Measurements from ENCODE around the gene TMEM178B.

TMEM178B gene

DNA sequence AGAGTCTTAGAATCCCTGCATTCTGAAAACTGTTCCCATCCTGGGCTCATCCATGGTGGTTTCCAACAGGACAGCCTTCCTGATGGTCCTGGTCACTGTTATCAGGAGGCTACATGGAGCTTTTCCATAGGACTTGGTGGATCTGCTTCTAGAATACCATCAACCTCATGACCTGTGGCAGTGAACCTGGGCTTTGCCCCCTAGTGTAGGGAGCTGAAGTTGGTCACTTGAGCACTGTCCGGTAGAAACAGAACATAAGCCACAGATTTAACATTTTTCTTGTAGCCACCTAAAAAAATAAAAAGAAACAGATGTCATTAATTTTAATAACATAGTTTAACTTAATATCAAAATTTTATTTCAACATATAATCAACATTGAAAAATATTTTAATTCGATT, 165.8 kb downstream of the TMEM178B start:
- H3K4me3 ChIP-seq: no peak overlapping the region
- no peaks in the 10 kb centered on the region for H3K9me3 ChIP-seq (ENCODE audit: low read depth, low read length)
- TF ChIP-seq FOXP2 (optimal IDR thresholded peaks at IDR 0.05; ENCODE audit: control extremely low read depth, extremely low read length, insufficient read depth): no peak
- no peak for TF ChIP-seq POLR2AphosphoS5 (IDR thresholded peaks at IDR 0.05; ENCODE audit: borderline replicate concordance, low read depth, low read length)
- no peak for TF ChIP-seq EZH2 (IDR thresholded peaks at IDR 0.05)
- no peaks in the 10 kb centered on the region for H3K36me3 ChIP-seq (ENCODE audit: insufficient read depth, low read length)
- H3K27ac ChIP-seq: no peak overlapping the region
- DNase-seq (ENCODE audit: low read depth, low spot score): no peak
- H3K9ac ChIP-seq (ENCODE audit: insufficient read length): no peak overlapping the region

DNA sequence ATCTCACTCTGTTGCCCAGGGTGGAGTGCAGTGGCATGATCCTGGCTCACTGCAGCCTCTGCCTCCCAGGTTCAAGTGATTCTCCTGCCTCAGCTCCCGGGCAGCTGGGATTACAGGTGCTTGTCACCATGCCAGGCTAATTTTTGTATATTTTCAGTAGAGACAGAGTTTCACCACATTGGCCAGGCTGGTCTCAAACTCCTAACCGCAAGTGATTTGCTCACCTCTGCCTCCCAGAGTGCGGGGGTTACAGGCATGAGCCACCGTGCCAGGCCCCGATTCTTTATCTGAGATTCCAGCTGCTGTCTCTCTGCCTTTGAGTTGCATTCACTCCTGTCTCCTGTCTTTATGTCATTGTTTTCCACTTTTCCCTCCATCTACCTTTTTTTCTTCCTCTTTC, 168.7 kb downstream of the TMEM178B start:
- no peak for TF ChIP-seq POLR2AphosphoS5 (IDR thresholded peaks at IDR 0.05; ENCODE audit: borderline replicate concordance, low read depth, low read length)
- no peak for TF ChIP-seq FOXP2 (optimal IDR thresholded peaks at IDR 0.05; ENCODE audit: control extremely low read depth, extremely low read length, insufficient read depth)
- no peak for TF ChIP-seq EZH2 (IDR thresholded peaks at IDR 0.05)
- no peaks in the 10 kb centered on the region for H3K36me3 ChIP-seq (ENCODE audit: insufficient read depth, low read length)
- no peak overlapping the region for H3K27ac ChIP-seq
- no peak overlapping the region for H3K9ac ChIP-seq (ENCODE audit: insufficient read length)
- no peak overlapping the region for H3K4me3 ChIP-seq
- no peak for DNase-seq (ENCODE audit: low read depth, low spot score)
- H3K9me3 ChIP-seq (ENCODE audit: low read depth, low read length): no peaks in the 10 kb centered on the region

DNA sequence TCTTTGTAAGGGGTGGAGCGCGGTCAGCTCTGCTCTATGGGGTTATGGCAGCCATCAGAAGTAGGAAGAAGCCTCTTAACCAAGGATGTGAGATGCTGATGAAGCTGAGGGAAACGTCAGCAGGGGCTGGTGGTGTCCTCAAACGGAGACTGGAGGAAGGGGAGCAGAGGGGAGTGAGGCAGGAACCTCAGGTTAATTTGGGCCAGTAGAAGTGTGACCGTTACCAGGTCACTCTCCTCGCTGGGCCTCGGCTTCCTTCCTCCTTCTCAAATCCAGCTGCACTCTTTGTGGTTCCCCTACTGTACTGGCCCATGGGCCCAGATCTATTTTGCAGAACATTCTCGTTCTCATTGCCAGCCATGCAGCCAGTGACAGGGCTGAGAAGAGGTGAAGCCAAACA, 169.5 kb downstream of the TMEM178B start:
- H3K27ac ChIP-seq: no peak overlapping the region
- no peak overlapping the region for H3K9ac ChIP-seq (ENCODE audit: insufficient read length)
- DNase-seq (ENCODE audit: low read depth, low spot score): no peak
- no peaks in the 10 kb centered on the region for H3K36me3 ChIP-seq (ENCODE audit: insufficient read depth, low read length)
- TF ChIP-seq FOXP2 (optimal IDR thresholded peaks at IDR 0.05; ENCODE audit: control extremely low read depth, extremely low read length, insufficient read depth) (no peak), POLR2AphosphoS5 (IDR thresholded peaks at IDR 0.05; ENCODE audit: borderline replicate concordance, low read depth, low read length) (no peak), EZH2 (IDR thresholded peaks at IDR 0.05) (no peak)
- H3K9me3 ChIP-seq (ENCODE audit: low read depth, low read length): no peaks in the 10 kb centered on the region
- H3K4me3 ChIP-seq: no peak overlapping the region

DNA sequence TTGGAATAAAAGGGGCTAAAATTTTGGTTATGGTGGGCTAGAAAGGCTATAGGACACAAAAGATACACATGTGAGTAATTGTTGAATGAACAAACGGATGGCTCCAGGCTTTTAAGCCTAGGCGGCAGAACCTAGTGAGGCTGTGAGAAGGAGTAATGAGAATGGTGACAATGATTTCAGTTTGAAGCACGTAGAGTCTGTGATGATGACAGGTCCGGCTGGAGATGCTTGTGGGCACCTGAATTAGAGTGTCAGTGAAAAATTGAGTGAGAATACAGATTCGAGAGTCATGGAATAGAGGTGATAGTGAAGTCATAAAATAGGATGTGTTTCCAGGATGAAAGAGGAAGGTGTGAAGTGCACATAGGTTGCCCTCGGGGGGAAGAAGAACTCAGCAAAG, 170.6 kb downstream of the TMEM178B start:
- no peak for DNase-seq (ENCODE audit: low read depth, low spot score)
- Histone ChIP-seq H3K27ac (no peak overlapping the region), H3K36me3 (ENCODE audit: insufficient read depth, low read length) (no peaks in the 10 kb centered on the region), H3K9ac (ENCODE audit: insufficient read length) (no peak overlapping the region), H3K4me3 (no peak overlapping the region), H3K9me3 (ENCODE audit: low read depth, low read length) (no peaks in the 10 kb centered on the region)
- TF ChIP-seq POLR2AphosphoS5 (IDR thresholded peaks at IDR 0.05; ENCODE audit: borderline replicate concordance, low read depth, low read length): no peak
- TF ChIP-seq EZH2 (IDR thresholded peaks at IDR 0.05): no peak
- no peak for TF ChIP-seq FOXP2 (optimal IDR thresholded peaks at IDR 0.05; ENCODE audit: control extremely low read depth, extremely low read length, insufficient read depth)

DNA sequence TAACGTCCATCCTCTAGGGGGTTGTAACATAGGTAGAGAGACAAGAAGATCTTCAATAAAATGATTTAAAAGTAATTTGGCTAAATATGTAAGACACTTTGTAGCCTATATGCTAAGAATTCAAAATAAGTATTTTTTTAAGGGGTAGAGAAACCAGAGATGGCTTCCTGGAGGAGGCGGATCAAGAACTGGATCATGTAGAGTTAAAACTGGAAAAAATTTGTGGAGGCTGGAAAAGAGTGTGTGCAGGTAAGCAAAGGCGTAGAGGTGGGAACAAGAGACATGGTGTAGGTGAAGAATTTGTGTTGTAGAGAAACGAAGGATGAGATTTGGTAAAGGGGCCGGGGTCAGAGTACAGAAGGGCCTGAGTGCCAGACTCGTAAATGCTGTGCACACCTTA, 172.6 kb downstream of the TMEM178B start:
- H3K36me3 ChIP-seq (ENCODE audit: insufficient read depth, low read length): no peaks in the 10 kb centered on the region
- no peak for TF ChIP-seq FOXP2 (optimal IDR thresholded peaks at IDR 0.05; ENCODE audit: control extremely low read depth, extremely low read length, insufficient read depth)
- no peak for TF ChIP-seq POLR2AphosphoS5 (IDR thresholded peaks at IDR 0.05; ENCODE audit: borderline replicate concordance, low read depth, low read length)
- no peak for TF ChIP-seq EZH2 (IDR thresholded peaks at IDR 0.05)
- H3K4me3 ChIP-seq: no peak overlapping the region
- H3K27ac ChIP-seq: no peak overlapping the region
- no peak for DNase-seq (ENCODE audit: low read depth, low spot score)
- no peak overlapping the region for H3K9ac ChIP-seq (ENCODE audit: insufficient read length)
- H3K9me3 ChIP-seq (ENCODE audit: low read depth, low read length): no peaks in the 10 kb centered on the region

DNA sequence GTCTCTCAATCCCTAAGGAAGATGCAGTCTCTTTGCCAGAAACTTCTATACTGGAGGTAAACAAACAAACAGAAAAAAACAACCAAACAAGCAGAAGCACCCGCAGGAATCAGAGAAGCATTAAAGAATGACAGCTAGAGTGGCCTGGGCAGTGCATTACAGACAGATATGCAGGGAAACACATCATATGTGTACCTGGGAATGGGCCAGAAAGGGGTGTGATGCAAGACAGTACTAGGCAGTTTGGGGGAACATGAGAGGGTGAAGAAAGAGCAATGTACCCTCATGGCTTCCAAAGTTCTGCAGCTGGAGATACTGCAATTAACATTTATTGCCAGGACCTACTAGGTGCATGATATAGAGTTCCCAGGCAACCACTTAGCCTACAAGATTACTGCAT, 177.3 kb downstream of the TMEM178B start:
- Histone ChIP-seq H3K27ac (no peak overlapping the region), H3K9me3 (ENCODE audit: low read depth, low read length) (no peaks in the 10 kb centered on the region), H3K9ac (ENCODE audit: insufficient read length) (no peak overlapping the region), H3K4me3 (no peak overlapping the region), H3K36me3 (ENCODE audit: insufficient read depth, low read length) (no peaks in the 10 kb centered on the region)
- no peak for DNase-seq (ENCODE audit: low read depth, low spot score)
- TF ChIP-seq EZH2 (IDR thresholded peaks at IDR 0.05) (no peak), FOXP2 (optimal IDR thresholded peaks at IDR 0.05; ENCODE audit: control extremely low read depth, extremely low read length, insufficient read depth) (no peak), POLR2AphosphoS5 (IDR thresholded peaks at IDR 0.05; ENCODE audit: borderline replicate concordance, low read depth, low read length) (no peak)

DNA sequence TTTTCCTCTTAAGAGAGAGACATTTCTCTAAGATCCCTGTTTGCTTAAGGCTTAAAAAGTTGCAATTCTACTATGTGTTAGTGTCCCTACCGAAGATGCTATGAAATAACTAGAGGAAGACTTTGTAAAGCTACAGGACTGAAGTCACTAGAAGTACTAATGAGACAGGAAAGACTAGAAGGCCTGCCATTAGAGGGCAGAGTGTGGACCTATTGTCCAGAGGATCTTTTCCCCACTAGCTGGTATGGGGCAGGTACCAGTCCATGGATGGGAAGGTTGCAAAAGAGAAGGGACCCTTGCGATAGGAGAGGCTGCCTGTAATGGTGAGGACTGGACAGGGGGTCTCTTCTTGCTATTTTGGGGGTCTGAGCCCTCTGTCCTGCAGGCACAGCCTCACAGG, 178.1 kb downstream of the TMEM178B start:
- no peak for DNase-seq (ENCODE audit: low read depth, low spot score)
- TF ChIP-seq FOXP2 (optimal IDR thresholded peaks at IDR 0.05; ENCODE audit: control extremely low read depth, extremely low read length, insufficient read depth) (no peak), POLR2AphosphoS5 (IDR thresholded peaks at IDR 0.05; ENCODE audit: borderline replicate concordance, low read depth, low read length) (no peak), EZH2 (IDR thresholded peaks at IDR 0.05) (no peak)
- H3K36me3 ChIP-seq (ENCODE audit: insufficient read depth, low read length): no peaks in the 10 kb centered on the region

DNA sequence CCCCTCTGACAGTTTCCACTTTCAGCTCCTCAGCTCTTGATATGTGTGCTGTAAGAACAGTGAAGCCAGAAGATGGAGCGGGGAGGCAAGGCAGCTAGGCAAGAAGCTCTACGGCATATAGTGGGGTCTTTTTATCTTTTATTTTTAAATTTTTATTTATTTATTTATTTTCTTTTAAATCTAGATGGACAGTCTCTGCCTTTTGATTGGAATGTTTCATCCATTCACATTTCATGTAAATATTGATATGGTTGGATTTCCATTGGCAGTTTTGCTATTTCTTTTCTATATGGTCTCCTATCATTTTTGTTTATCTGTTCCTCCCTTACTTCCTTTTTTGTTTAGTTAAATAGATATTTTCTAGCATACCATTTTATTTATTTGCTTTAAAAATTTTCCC, 183.7 kb downstream of the TMEM178B start:
- no peak overlapping the region for H3K9ac ChIP-seq (ENCODE audit: insufficient read length)
- no peaks in the 10 kb centered on the region for H3K9me3 ChIP-seq (ENCODE audit: low read depth, low read length)
- H3K36me3 ChIP-seq (ENCODE audit: insufficient read depth, low read length): no peaks in the 10 kb centered on the region
- DNase-seq (ENCODE audit: low read depth, low spot score): no peak
- H3K27ac ChIP-seq: no peak overlapping the region
- TF ChIP-seq EZH2 (IDR thresholded peaks at IDR 0.05): no peak
- no peak overlapping the region for H3K4me3 ChIP-seq

More for the DNA sequence above, 178.1 kb downstream of the TMEM178B start:
- Histone ChIP-seq H3K4me3 (no peak overlapping the region), H3K9me3 (ENCODE audit: low read depth, low read length) (no peaks in the 10 kb centered on the region), H3K27ac (no peak overlapping the region), H3K9ac (ENCODE audit: insufficient read length) (no peak overlapping the region)

DNA sequence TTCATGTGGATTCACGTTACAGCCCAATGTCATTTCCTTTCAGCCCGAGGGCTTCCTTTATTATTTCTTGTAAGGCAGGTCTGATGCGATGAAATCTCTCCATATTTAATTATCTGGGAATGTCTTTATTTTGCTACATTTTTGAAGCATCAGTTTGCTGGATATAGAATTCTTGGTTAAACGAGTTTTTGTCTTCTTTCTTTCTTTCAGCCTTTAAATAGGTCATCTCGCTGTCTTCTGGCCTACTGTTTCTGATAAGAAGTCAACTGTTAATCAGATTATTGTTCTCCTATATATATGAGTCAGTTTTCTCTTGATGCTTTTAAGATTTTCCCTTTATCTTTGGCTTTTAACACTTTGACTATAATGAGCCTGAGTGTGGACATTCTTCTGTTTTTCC, 184.7 kb downstream of the TMEM178B start:
- Histone ChIP-seq H3K36me3 (ENCODE audit: insufficient read depth, low read length) (no peaks in the 10 kb centered on the region), H3K9ac (ENCODE audit: insufficient read length) (no peak overlapping the region), H3K9me3 (ENCODE audit: low read depth, low read length) (no peaks in the 10 kb centered on the region), H3K27ac (no peak overlapping the region), H3K4me3 (no peak overlapping the region)
- no peak for DNase-seq (ENCODE audit: low read depth, low spot score)
- TF ChIP-seq FOXP2 (optimal IDR thresholded peaks at IDR 0.05; ENCODE audit: control extremely low read depth, extremely low read length, insufficient read depth): no peak
